Measurements from ENCODE around the gene GCA. TPM values are rescaled to one million over a fixed set of nuclear protein-coding genes. Genes with fewer than 3 reads are reported as not detected.
A peak's percentile ranks its signal among the peaks of the same experiment; 100 is the strongest.

Gene GCA
- total and polyA plus RNA-seq, 2 of the 13 experiments (the other 11 are each of a cell fraction or from before 2014, with no cell fraction given) = 42.0 to 48.3 TPM

DNA sequence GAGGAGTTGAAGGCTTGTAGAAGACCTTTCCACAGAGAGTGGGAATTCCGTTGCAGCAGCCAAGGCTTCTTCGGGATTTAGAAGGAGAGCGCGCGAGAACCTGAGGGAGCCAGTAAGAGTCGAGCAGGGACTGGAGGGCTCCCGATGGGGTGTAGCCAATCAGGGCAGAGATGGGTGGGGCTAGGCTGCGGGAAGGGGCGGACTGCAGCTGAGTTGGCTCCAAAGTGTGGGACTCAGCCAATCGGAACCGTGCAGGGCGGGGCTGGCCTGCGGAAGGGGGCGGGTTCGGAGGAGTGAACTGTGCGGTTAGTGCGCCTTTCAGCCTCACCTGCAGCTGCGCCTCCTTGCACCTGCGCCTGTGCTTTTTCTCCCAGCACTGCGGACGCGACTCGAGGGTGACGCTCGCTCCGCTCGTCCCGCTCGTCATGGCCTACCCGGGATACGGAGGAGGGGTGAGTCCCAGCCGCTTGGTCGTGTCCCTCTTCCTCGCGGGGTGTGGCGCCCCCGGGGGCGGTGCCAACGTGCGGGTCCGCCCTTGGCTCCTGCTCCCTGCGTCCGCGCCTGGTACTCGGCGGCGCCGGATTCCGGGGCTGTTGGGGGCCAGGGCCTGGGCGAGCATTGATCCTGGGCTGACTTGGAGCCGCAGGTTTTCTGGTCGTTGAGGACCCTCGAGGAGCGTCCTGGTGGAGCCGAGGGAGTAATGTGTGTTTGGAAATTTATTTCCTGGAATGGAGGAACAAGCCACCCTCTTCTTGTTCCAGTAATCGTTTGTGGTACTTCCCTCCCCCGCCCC, at the start of gene GCA (continued):
- TF ChIP-seq MYNN (CRISPR knock-in tag; IDR thresholded peaks at IDR 0.05; ENCODE audit: low read depth) (no peak), ZNF468 (CRISPR knock-in tag; IDR thresholded peaks at IDR 0.05) (no peak), MAF1 (CRISPR knock-in tag; IDR thresholded peaks at IDR 0.05; ENCODE audit: borderline replicate concordance) (0 out of 2 replicates have a peak, but pooled peaks have one; percentile 33), ZHX2 (IDR thresholded peaks at IDR 0.05; ENCODE audit: low read depth) (peak; percentile 48; the same call in 1 of the 2 replicates), ZHX2 (CRISPR knock-in tag; IDR thresholded peaks at IDR 0.05; ENCODE audit: borderline replicate concordance) (no peak), HOXD1 (CRISPR knock-in tag; IDR thresholded peaks at IDR 0.05) (no peak), SUZ12 (IDR thresholded peaks at IDR 0.05; ENCODE audit: low read depth, low read length) (no peak), ZC3H13 (CRISPR knock-in tag; IDR thresholded peaks at IDR 0.05) (peak; percentile 82), RFX3 (CRISPR knock-in tag; IDR thresholded peaks at IDR 0.05) (no peak), ZNF660 (CRISPR knock-in tag; IDR thresholded peaks at IDR 0.05; ENCODE audit: borderline replicate concordance, low read depth) (no peak), ZNF333 (CRISPR knock-in tag; IDR thresholded peaks at IDR 0.05; ENCODE audit: borderline replicate concordance) (peak; percentile 93; the same call in 1 of the 2 replicates), CENPT (CRISPR knock-in tag; IDR thresholded peaks at IDR 0.05; ENCODE audit: low read depth) (peak; percentile 54; the same call in 1 of the 2 replicates), FLYWCH1 (CRISPR knock-in tag; IDR thresholded peaks at IDR 0.05) (no peak), FOXP4 (CRISPR knock-in tag; IDR thresholded peaks at IDR 0.05) (no peak), XBP1 (CRISPR knock-in tag; IDR thresholded peaks at IDR 0.05) (no peak), ZNF547 (CRISPR knock-in tag; IDR thresholded peaks at IDR 0.05) (peak; percentile 72; the same call in 1 of the 2 replicates), TAF15 (IDR thresholded peaks at IDR 0.05; ENCODE audit: low read depth, low read length, poor library complexity, severe bottlenecking) (no peak), ZNF879 (CRISPR knock-in tag; IDR thresholded peaks at IDR 0.05) (peak; percentile 94; the same call in 1 of the 2 replicates), DBP (CRISPR knock-in tag; IDR thresholded peaks at IDR 0.05; ENCODE audit: not compliant biosample characterization) (no peak)
- TF ChIP-seq, protein P1, sequence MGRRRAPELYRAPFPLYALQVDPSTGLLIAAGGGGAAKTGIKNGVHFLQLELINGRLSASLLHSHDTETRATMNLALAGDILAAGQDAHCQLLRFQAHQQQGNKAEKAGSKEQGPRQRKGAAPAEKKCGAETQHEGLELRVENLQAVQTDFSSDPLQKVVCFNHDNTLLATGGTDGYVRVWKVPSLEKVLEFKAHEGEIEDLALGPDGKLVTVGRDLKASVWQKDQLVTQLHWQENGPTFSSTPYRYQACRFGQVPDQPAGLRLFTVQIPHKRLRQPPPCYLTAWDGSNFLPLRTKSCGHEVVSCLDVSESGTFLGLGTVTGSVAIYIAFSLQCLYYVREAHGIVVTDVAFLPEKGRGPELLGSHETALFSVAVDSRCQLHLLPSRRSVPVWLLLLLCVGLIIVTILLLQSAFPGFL (CRISPR knock-in tag; IDR thresholded peaks at IDR 0.05) = no peak
